Hematopoietic multipotent progenitor cell treated with erythropoietin and hydrocortisone succinate and interleukin-3 and kit ligand, for 6 days (in vitro differentiated cells): ENCODE measurements around the gene PSD4.

Experiments used
- DNase-seq: peaks from one replicate; pipeline ENCODE4 v3.0.0-alpha.2; 2015

PSD4 gene

GRCh38 chr2:113226462-113226861 is 52.7 kb downstream of the PSD4 start:
- DNase-seq = no peak

GRCh38 chr2:113227290-113227689 is 53.5 kb downstream of the PSD4 start:
- no peak for DNase-seq

- DNase-seq = peak; percentile 47
Measured at GRCh38 chr2:113227698-113228097, 53.9 kb downstream of the PSD4 start.

- no peak for DNase-seq
Measured at GRCh38 chr2:113228351-113228750, 54.6 kb downstream of the PSD4 start.

GRCh38 chr2:113228991-113229716 is 55.4 kb downstream of the PSD4 start:
- no peak for DNase-seq

GRCh38 chr2:113229795-113230194 is 56.0 kb downstream of the PSD4 start:
- no peak for DNase-seq

GRCh38 chr2:113230531-113230930 is 56.8 kb downstream of the PSD4 start:
- DNase-seq = peak; percentile 35

- no peak for DNase-seq
Measured at GRCh38 chr2:113231064-113231463, 57.3 kb downstream of the PSD4 start.

- DNase-seq = no peak
Measured at GRCh38 chr2:113232123-113232522, 58.4 kb downstream of the PSD4 start.

- DNase-seq = peak; percentile 25
Measured at GRCh38 chr2:113232740-113233139, 59.0 kb downstream of the PSD4 start.

- peak; percentile 51 for DNase-seq
Measured at GRCh38 chr2:113233593-113234550, 60.1 kb downstream of the PSD4 start.

GRCh38 chr2:113234721-113235346 is 61.1 kb downstream of the PSD4 start:
- DNase-seq = no peak

GRCh38 chr2:113235347-113236226 is 61.8 kb downstream of the PSD4 start:
- peak; percentile 72 for DNase-seq

GRCh38 chr2:113236367-113237159 is 62.8 kb downstream of the PSD4 start:
- DNase-seq = no peak

- DNase-seq = no peak
Measured at GRCh38 chr2:113237604-113238160, 63.9 kb downstream of the PSD4 start.

GRCh38 chr2:113238871-113239839 is 65.4 kb downstream of the PSD4 start:
- DNase-seq = no peak

GRCh38 chr2:113240150-113240914 is 66.6 kb downstream of the PSD4 start:
- DNase-seq = peak; percentile 42

GRCh38 chr2:113240915-113241911 is 67.4 kb downstream of the PSD4 start:
- DNase-seq = peak; percentile 22
